K562 (cell line): ENCODE measurements around the gene MBOAT2. TPM values are rescaled to one million over a fixed set of nuclear protein-coding genes. Genes with fewer than 3 reads are reported as not detected.
A peak's percentile ranks its signal among the peaks of the same experiment; 100 is the strongest.

Source experiments
- CCNT2 ChIP-seq: IDR thresholded peaks from 2 replicates; pipeline ENCODE4 v1.6.1; 2011; ENCODE audit warnings: borderline replicate concordance, low read depth, mild to moderate bottlenecking, moderate library complexity, mixed read lengths, low read length; ENCODE audit not compliant: insufficient read length; ENCODE audit errors: extremely low read depth
- COPS2 ChIP-seq: fragments of 450-650 bp; conservative IDR thresholded peaks from 2 replicates; pipeline ENCODE4 v1.6.1; 2016; ENCODE audit warnings: mild to moderate bottlenecking, moderate library complexity
- EP400 ChIP-seq: fragments of 450-650 bp; IDR thresholded peaks from 2 replicates; pipeline ENCODE4 v1.6.1; 2017; ENCODE audit warnings: antibody characterized with exemption, mild to moderate bottlenecking, moderate library complexity
- ILF3 ChIP-seq: fragments of 450-650 bp; IDR thresholded peaks from 2 replicates; pipeline ENCODE4 v1.6.1; 2018; ENCODE audit warnings: antibody characterized with exemption, mild to moderate bottlenecking, moderate library complexity, borderline replicate concordance
- KAT7 ChIP-seq: sonication (generic); formaldehyde crosslinking; IDR thresholded peaks from 2 replicates; pipeline ENCODE4 v1.8.0; 2022; ENCODE audit warnings: missing genetic modification reagents, mild to moderate bottlenecking, borderline replicate concordance
- KDM2B ChIP-seq: fragments of 250-450 bp; sonication (Bioruptor Pico); IDR thresholded peaks from 2 replicates; pipeline ENCODE4 v1.8.0; 2021; ENCODE audit warnings: mild to moderate bottlenecking, moderate library complexity
- KDM5B ChIP-seq: fragments of 200-600 bp; sonication (generic); IDR thresholded peaks from 2 replicates; pipeline ENCODE4 v1.6.1; 2012; ENCODE audit warnings: low read depth, mild to moderate bottlenecking, moderate library complexity, low read length, control low read depth, inconsistent platforms; ENCODE audit not compliant: insufficient replicate concordance
- MBD2 ChIP-seq: sonication (generic); IDR thresholded peaks from 2 replicates; pipeline ENCODE4 v1.6.1; 2016; ENCODE audit warnings: low read depth, borderline replicate concordance
- NCOA6 ChIP-seq: fragments of 450-650 bp; IDR thresholded peaks from 2 replicates; pipeline ENCODE4 v1.6.1; 2017; ENCODE audit warnings: mild to moderate bottlenecking
- OTX1 ChIP-seq: fragments of 450-650 bp; formaldehyde crosslinking; IDR thresholded peaks from 2 replicates; pipeline ENCODE4 v1.4.0; 2022; ENCODE audit warnings: mild to moderate bottlenecking
- PCBP1 ChIP-seq: fragments of 200-400 bp; formaldehyde crosslinking; IDR thresholded peaks from 2 replicates; pipeline ENCODE4 v1.6.1; 2018; ENCODE audit warnings: mild to moderate bottlenecking, low read depth, low read length; ENCODE audit not compliant: poor library complexity, severe bottlenecking
- PML ChIP-seq: IDR thresholded peaks from 2 replicates; pipeline ENCODE4 v1.6.1; 2012; ENCODE audit warnings: low read length, inconsistent platforms
- POLR2A ChIP-seq: fragments of 450-650 bp; conservative IDR thresholded peaks from 2 replicates; pipeline ENCODE4 v1.6.1; 2016
- POLR2AphosphoS5 ChIP-seq: IDR thresholded peaks from 2 replicates; pipeline ENCODE4 v1.6.1; 2011; ENCODE audit warnings: mild to moderate bottlenecking, low read depth, low read length, moderate library complexity; ENCODE audit not compliant: control insufficient read depth, insufficient read depth
- RB1 ChIP-seq: fragments of 450-650 bp; IDR thresholded peaks from 2 replicates; pipeline ENCODE4 v1.6.1; 2017; ENCODE audit warnings: low read depth, mild to moderate bottlenecking
- SIN3B ChIP-seq: fragments of 450-650 bp; IDR thresholded peaks from 2 replicates; pipeline ENCODE4 v1.6.1; 2017; ENCODE audit warnings: low read depth, mild to moderate bottlenecking, moderate library complexity
- SMAD4 ChIP-seq: fragments of 250-450 bp; sonication (Bioruptor Pico); conservative IDR thresholded peaks from 2 replicates; pipeline ENCODE4 v1.8.0; 2021; ENCODE audit warnings: inconsistent platforms, mild to moderate bottlenecking, moderate library complexity
- ZBTB17 ChIP-seq: fragments of 450-650 bp; formaldehyde crosslinking; IDR thresholded peaks from 2 replicates; pipeline ENCODE4 v1.4.0; 2020; ENCODE audit warnings: mild to moderate bottlenecking
- ZFX ChIP-seq: sonication (generic); formaldehyde crosslinking; IDR thresholded peaks from 2 replicates; pipeline ENCODE4 v1.8.0; 2022; ENCODE audit warnings: mild to moderate bottlenecking, missing genetic modification reagents, moderate library complexity
- ZNF431 ChIP-seq: sonication (generic); formaldehyde crosslinking; IDR thresholded peaks from 2 replicates; pipeline ENCODE4 v1.8.0; 2022; ENCODE audit warnings: mild to moderate bottlenecking, missing genetic modification reagents
- ZSCAN32 ChIP-seq: fragments of 450-650 bp; formaldehyde crosslinking; IDR thresholded peaks from 2 replicates; pipeline ENCODE4 v1.4.0; 2020; ENCODE audit warnings: mild to moderate bottlenecking, moderate library complexity
- polyA plus RNA-seq, 8 experiments: library from polyadenylated mRNA; depleted of rRNA in 4 of 8; stranded (reverse) in 5 of 8; unstranded in 3 of 8; fragments of >200 nt; fragmentation: Nextera tagmentation in 2 of 8; fragmentation: Illumina TruSeq in 1 of 8; extraction: Ambion mirVana in 2 of 8; extraction: Trizol in 1 of 8; gene quantifications; 2 replicates each; pipeline versions ENCODE4 v1.2.1 to v1.2.3, GENCODE V29; 2011 to 2014; ENCODE audit warnings: inconsistent platforms in 1 of 8, missing spikeins in 1 of 8
- total RNA-seq, 7 experiments: library from RNA; depleted of rRNA in 6 of 7; stranded (reverse); fragments of >200 nt in 6 of 7; fragmentation: Illumina TruSeq in 2 of 7; extraction: Trizol in 2 of 7; gene quantifications; 2 replicates each; pipeline versions ENCODE4 v1.2.1 to v1.2.3, GENCODE V29; 2011 to 2021; ENCODE audit warnings: low replicate concordance in 1 of 7
- TF ChIP-seq, protein P1 (sequence below): fragments of 450-650 bp; IDR thresholded peaks from 2 replicates; pipeline ENCODE4 v1.6.1; 2016
- TF ChIP-seq, protein P2 (sequence below): sonication (generic); formaldehyde crosslinking; IDR thresholded peaks from 2 replicates; pipeline ENCODE4 v1.9.0; 2022; ENCODE audit warnings: mild to moderate bottlenecking, missing genetic modification reagents
- TF ChIP-seq, protein P3 (sequence below): IDR thresholded peaks from 3 replicates; pipeline ENCODE4 v1.6.1; 2011; ENCODE audit warnings: borderline replicate concordance, mild to moderate bottlenecking; ENCODE audit not compliant: insufficient read length, insufficient read depth
- TF ChIP-seq, protein P4 (sequence below), 2 experiments: fragments of 200-800 bp in 1 of 2; sonication (Bioruptor generic) in 1 of 2; sonication (generic) in 1 of 2; formaldehyde crosslinking in 1 of 2; IDR thresholded peaks in 1 of 2; conservative IDR thresholded peaks in 1 of 2; 2 replicates each; pipeline versions ENCODE4 v1.5.0 to v1.6.1; 2016 to 2020; ENCODE audit warnings: missing compliant biosample characterization in 1 of 2, missing genetic modification characterization in 1 of 2, missing genetic modification reagents in 1 of 2

MBOAT2 gene
- total and polyA plus RNA-seq, 9 of the 15 experiments (the other 6 are each of a cell fraction or from before 2014, with no cell fraction given): 8.4 to 122 (median 27.6) TPM

DNA sequence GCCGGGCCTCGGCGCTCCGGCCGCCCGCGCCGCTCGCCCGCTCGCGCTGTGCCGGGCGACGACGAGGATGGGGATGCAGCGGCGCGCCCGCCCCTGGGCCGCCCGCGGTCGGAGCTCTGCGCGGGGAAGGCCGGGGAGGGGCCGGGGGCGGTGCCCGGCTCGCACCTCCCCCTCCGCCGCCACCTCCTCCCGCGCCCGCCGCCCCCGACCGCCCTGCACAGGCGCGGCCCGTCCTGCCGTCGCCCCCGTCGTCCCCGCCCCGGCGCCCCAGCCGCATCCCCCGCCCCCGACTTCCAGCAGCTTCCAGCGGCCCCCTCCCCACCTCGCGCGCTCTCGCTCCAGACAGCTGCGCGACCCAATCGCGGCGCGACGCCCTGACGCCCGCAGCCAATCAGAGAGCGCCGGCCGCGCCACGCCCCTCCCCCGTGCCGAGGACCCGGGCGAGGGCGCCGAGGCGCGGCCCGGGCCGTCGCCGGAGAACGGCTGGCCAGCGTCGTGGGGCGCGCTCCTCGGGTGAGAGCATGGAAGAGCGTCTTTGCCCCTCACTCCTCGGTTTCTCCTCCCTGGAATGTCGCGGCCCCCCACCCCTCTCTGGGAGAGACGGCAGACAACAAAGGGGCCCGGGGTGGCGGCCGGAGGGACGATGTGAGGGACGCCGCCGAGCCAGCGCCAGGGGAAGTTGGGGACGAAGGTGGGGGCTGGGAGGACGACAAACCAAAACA is at the start of gene MBOAT2 (continued):
- no peak for TF ChIP-seq COPS2
- TF ChIP-seq CCNT2: peak; percentile 33
- TF ChIP-seq, protein P1, sequence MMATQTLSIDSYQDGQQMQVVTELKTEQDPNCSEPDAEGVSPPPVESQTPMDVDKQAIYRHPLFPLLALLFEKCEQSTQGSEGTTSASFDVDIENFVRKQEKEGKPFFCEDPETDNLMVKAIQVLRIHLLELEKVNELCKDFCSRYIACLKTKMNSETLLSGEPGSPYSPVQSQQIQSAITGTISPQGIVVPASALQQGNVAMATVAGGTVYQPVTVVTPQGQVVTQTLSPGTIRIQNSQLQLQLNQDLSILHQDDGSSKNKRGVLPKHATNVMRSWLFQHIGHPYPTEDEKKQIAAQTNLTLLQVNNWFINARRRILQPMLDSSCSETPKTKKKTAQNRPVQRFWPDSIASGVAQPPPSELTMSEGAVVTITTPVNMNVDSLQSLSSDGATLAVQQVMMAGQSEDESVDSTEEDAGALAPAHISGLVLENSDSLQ: peak; percentile 91
- TF ChIP-seq ZSCAN32: peak; percentile 39; the same call in 1 of the 2 replicates
- peak; percentile 75 for TF ChIP-seq SMAD4 (CRISPR knock-in tag)
- peak; percentile 78; the same call in 1 of the 2 replicates for TF ChIP-seq KAT7
- TF ChIP-seq KDM5B: peak; percentile 93
- TF ChIP-seq, protein P2, sequence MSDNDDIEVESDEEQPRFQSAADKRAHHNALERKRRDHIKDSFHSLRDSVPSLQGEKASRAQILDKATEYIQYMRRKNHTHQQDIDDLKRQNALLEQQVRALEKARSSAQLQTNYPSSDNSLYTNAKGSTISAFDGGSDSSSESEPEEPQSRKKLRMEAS (CRISPR knock-in tag): peak; percentile 35
- TF ChIP-seq ZBTB17: peak; percentile 73
- peak; percentile 88; the same call in 1 of the 2 replicates for TF ChIP-seq MBD2
- TF ChIP-seq OTX1 (CRISPR knock-in tag): peak; percentile 10; the same call in 1 of the 2 replicates
- TF ChIP-seq, protein P3, sequence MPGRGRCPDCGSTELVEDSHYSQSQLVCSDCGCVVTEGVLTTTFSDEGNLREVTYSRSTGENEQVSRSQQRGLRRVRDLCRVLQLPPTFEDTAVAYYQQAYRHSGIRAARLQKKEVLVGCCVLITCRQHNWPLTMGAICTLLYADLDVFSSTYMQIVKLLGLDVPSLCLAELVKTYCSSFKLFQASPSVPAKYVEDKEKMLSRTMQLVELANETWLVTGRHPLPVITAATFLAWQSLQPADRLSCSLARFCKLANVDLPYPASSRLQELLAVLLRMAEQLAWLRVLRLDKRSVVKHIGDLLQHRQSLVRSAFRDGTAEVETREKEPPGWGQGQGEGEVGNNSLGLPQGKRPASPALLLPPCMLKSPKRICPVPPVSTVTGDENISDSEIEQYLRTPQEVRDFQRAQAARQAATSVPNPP: no peak
- peak; percentile 87 for TF ChIP-seq POLR2A
- TF ChIP-seq NCOA6: peak; percentile 53; the same call in 1 of the 2 replicates
- TF ChIP-seq ILF3: peak; percentile 49; the same call in 1 of the 2 replicates
- peak; percentile 67; the same call in 1 of the 2 replicates for TF ChIP-seq PML
- TF ChIP-seq RB1: peak; percentile 74
- peak; percentile 60; the same call in 1 of the 2 replicates for TF ChIP-seq EP400
- peak; percentile 65; the same call in 1 of the 2 replicates for TF ChIP-seq ZNF431
- TF ChIP-seq ZFX (CRISPR knock-in tag): peak; percentile 94
- TF ChIP-seq POLR2AphosphoS5: peak; percentile 77
- peak; percentile 46; the same call in 1 of the 2 replicates for TF ChIP-seq SIN3B
- TF ChIP-seq, protein P4, sequence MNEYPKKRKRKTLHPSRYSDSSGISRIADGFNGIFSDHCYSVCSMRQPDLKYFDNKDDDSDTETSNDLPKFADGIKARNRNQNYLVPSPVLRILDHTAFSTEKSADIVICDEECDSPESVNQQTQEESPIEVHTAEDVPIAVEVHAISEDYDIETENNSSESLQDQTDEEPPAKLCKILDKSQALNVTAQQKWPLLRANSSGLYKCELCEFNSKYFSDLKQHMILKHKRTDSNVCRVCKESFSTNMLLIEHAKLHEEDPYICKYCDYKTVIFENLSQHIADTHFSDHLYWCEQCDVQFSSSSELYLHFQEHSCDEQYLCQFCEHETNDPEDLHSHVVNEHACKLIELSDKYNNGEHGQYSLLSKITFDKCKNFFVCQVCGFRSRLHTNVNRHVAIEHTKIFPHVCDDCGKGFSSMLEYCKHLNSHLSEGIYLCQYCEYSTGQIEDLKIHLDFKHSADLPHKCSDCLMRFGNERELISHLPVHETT (CRISPR knock-in tag; conservative IDR thresholded peaks at IDR 0.05 in 1 of 2, IDR thresholded peaks at IDR 0.05 in 1 of 2): peak in 1 of 2 experiments; percentile 71; a peak in 2 of 4 replicates
- peak; percentile 74 for TF ChIP-seq PCBP1
- TF ChIP-seq KDM2B (CRISPR knock-in tag): 0 out of 2 replicates have a peak, but pooled peaks have one; percentile 43
